ENCODE data around the gene ATG4D.
A peak's percentile ranks its signal among the peaks of the same experiment; 100 is the strongest.

The ATG4D gene

GRCh38 chr19:10517361-10517759 lies 26.3 kb upstream of the ATG4D start, which contains the start of gene S1PR5:
TSS of gene S1PR5 (minus strand) at chr19:10517447. CDS start at chr19:10515011, 2,436 bp downstream.
- Histone ChIP-seq H3K9ac (ENCODE audit: low read length) (peak within 1 kb of the TSS; percentile 83), H2BK120ac (ENCODE audit: low read depth, low read length) (no peak within 1 kb of the TSS), H4K5ac (ENCODE audit: low read length) (no peak within 1 kb of the TSS), H4K8ac (ENCODE audit: low read depth, low read length) (no peak within 1 kb of the TSS), H3K36me3 (ENCODE audit: control insufficient read depth, insufficient read depth, low read length) (no peaks in the 10 kb centered on the region), H3K18ac (ENCODE audit: low read length) (peak within 1 kb of the TSS; percentile 12), H3K4me3 (ENCODE audit: low read length) (peak within 1 kb of the TSS; percentile 73), H3K79me1 (ENCODE audit: low read length) (no peaks in the 10 kb centered on the region), H2BK15ac (replicated peaks; ENCODE audit: low read depth) (no peak within 1 kb of the TSS), H2AK5ac (ENCODE audit: low read length) (no peak within 1 kb of the TSS), H3K23ac (ENCODE audit: low read length) (no peak within 1 kb of the TSS), H3K4me1 (ENCODE audit: control insufficient read depth, low read depth, low read length) (peaks cover 3% of the 10 kb centered on the region), H3K27me3 (ENCODE audit: insufficient read depth, low read length, poor library complexity) (no peaks in the 10 kb centered on the region), H3K79me2 (ENCODE audit: control insufficient read depth, insufficient read depth, low read length) (no peaks in the 10 kb centered on the region), H2BK5ac (ENCODE audit: low read length) (no peak within 1 kb of the TSS), H3K27ac (ENCODE audit: low read depth, low read length) (no peak within 1 kb of the TSS), H3K4ac (ENCODE audit: low read depth, low read length) (no peak within 1 kb of the TSS), H3K4me2 (ENCODE audit: low read length) (peak within 1 kb of the TSS; percentile 45), H3K56ac (ENCODE audit: low read length) (peak within 1 kb of the TSS; percentile 93)
- no CpG with 5 or more reads among the region's 39 CpGs for WGBS (ENCODE audit: extremely low coverage, insufficient coverage, low lambda C conversion rate)
- DNase-seq = peak; percentile 58

- H3K18ac ChIP-seq (ENCODE audit: low read length) = peak overlapping the region; percentile 12
- WGBS (ENCODE audit: extremely low coverage, insufficient coverage, low lambda C conversion rate) = no CpG with 5 or more reads among the region's 27 CpGs
- H3K79me2 ChIP-seq (ENCODE audit: control insufficient read depth, insufficient read depth, low read length) = no peaks in the 10 kb centered on the region
- H3K23ac ChIP-seq (ENCODE audit: low read length) = no peak overlapping the region
- H2BK120ac ChIP-seq (ENCODE audit: low read depth, low read length) = no peak overlapping the region
- peak; percentile 71 for DNase-seq
- peak overlapping the region; percentile 73 for H3K4me3 ChIP-seq (ENCODE audit: low read length)
- no peak overlapping the region for H2AK5ac ChIP-seq (ENCODE audit: low read length)
- no peak overlapping the region for H2BK15ac ChIP-seq (replicated peaks; ENCODE audit: low read depth)
- no peak overlapping the region for H4K8ac ChIP-seq (ENCODE audit: low read depth, low read length)
- H2BK5ac ChIP-seq (ENCODE audit: low read length) = no peak overlapping the region
- peak overlapping the region; percentile 83 for H3K9ac ChIP-seq (ENCODE audit: low read length)
- peak overlapping the region; percentile 45 for H3K4me2 ChIP-seq (ENCODE audit: low read length)
- no peak overlapping the region for H4K5ac ChIP-seq (ENCODE audit: low read length)
- no peak overlapping the region for H3K4ac ChIP-seq (ENCODE audit: low read depth, low read length)
- peak overlapping the region; percentile 93 for H3K56ac ChIP-seq (ENCODE audit: low read length)
- H3K27ac ChIP-seq (ENCODE audit: low read depth, low read length) = no peak overlapping the region
- H3K79me1 ChIP-seq (ENCODE audit: low read length) = no peaks in the 10 kb centered on the region
- peaks cover 3% of the 10 kb centered on the region for H3K4me1 ChIP-seq (ENCODE audit: control insufficient read depth, low read depth, low read length)
- no peaks in the 10 kb centered on the region for H3K27me3 ChIP-seq (ENCODE audit: insufficient read depth, low read length, poor library complexity)
- no peaks in the 10 kb centered on the region for H3K36me3 ChIP-seq (ENCODE audit: control insufficient read depth, insufficient read depth, low read length)
Measured at GRCh38 chr19:10517760-10518443, 25.8 kb upstream of the ATG4D start.

GRCh38 chr19:10518444-10519361 lies 25.0 kb upstream of the ATG4D start:
- H3K4me2 ChIP-seq (ENCODE audit: low read length) = peak overlapping the region; percentile 45
- WGBS (ENCODE audit: extremely low coverage, insufficient coverage, low lambda C conversion rate) = no CpG with 5 or more reads among the region's 33 CpGs
- H3K4ac ChIP-seq (ENCODE audit: low read depth, low read length) = no peak overlapping the region
- no peak overlapping the region for H2BK5ac ChIP-seq (ENCODE audit: low read length)
- no peaks in the 10 kb centered on the region for H3K27me3 ChIP-seq (ENCODE audit: insufficient read depth, low read length, poor library complexity)
- no peak overlapping the region for H3K27ac ChIP-seq (ENCODE audit: low read depth, low read length)
- H3K4me1 ChIP-seq (ENCODE audit: control insufficient read depth, low read depth, low read length) = peaks cover 3% of the 10 kb centered on the region
- no peak overlapping the region for H3K23ac ChIP-seq (ENCODE audit: low read length)
- H3K56ac ChIP-seq (ENCODE audit: low read length) = peak overlapping the region; percentile 79
- H3K79me1 ChIP-seq (ENCODE audit: low read length) = no peaks in the 10 kb centered on the region
- no peak overlapping the region for H4K8ac ChIP-seq (ENCODE audit: low read depth, low read length)
- no peak overlapping the region for H2BK120ac ChIP-seq (ENCODE audit: low read depth, low read length)
- H3K36me3 ChIP-seq (ENCODE audit: control insufficient read depth, insufficient read depth, low read length) = no peaks in the 10 kb centered on the region
- H3K79me2 ChIP-seq (ENCODE audit: control insufficient read depth, insufficient read depth, low read length) = no peaks in the 10 kb centered on the region
- no peak overlapping the region for H3K18ac ChIP-seq (ENCODE audit: low read length)
- no peak overlapping the region for H2BK15ac ChIP-seq (replicated peaks; ENCODE audit: low read depth)
- DNase-seq = no peak
- no peak overlapping the region for H2AK5ac ChIP-seq (ENCODE audit: low read length)
- no peak overlapping the region for H4K5ac ChIP-seq (ENCODE audit: low read length)
- peak overlapping the region; percentile 83 for H3K9ac ChIP-seq (ENCODE audit: low read length)
- H3K4me3 ChIP-seq (ENCODE audit: low read length) = no peak overlapping the region

- H3K79me1 ChIP-seq (ENCODE audit: low read length) = no peaks in the 10 kb centered on the region
- H4K8ac ChIP-seq (ENCODE audit: low read depth, low read length) = no peak overlapping the region
- no peak overlapping the region for H3K4me3 ChIP-seq (ENCODE audit: low read length)
- H3K36me3 ChIP-seq (ENCODE audit: control insufficient read depth, insufficient read depth, low read length) = no peaks in the 10 kb centered on the region
- H2BK15ac ChIP-seq (replicated peaks; ENCODE audit: low read depth) = no peak overlapping the region
- no peak overlapping the region for H2BK5ac ChIP-seq (ENCODE audit: low read length)
- no peak overlapping the region for H3K56ac ChIP-seq (ENCODE audit: low read length)
- no peak overlapping the region for H3K18ac ChIP-seq (ENCODE audit: low read length)
- H3K27me3 ChIP-seq (ENCODE audit: insufficient read depth, low read length, poor library complexity) = no peaks in the 10 kb centered on the region
- no peak overlapping the region for H2BK120ac ChIP-seq (ENCODE audit: low read depth, low read length)
- no peaks in the 10 kb centered on the region for H3K79me2 ChIP-seq (ENCODE audit: control insufficient read depth, insufficient read depth, low read length)
- H2AK5ac ChIP-seq (ENCODE audit: low read length) = no peak overlapping the region
- no peak overlapping the region for H3K9ac ChIP-seq (ENCODE audit: low read length)
- no CpG with 5 or more reads among the region's 7 CpGs for WGBS (ENCODE audit: extremely low coverage, insufficient coverage, low lambda C conversion rate)
- no peak overlapping the region for H4K5ac ChIP-seq (ENCODE audit: low read length)
- no peak overlapping the region for H3K23ac ChIP-seq (ENCODE audit: low read length)
- no peak overlapping the region for H3K4ac ChIP-seq (ENCODE audit: low read depth, low read length)
- H3K27ac ChIP-seq (ENCODE audit: low read depth, low read length) = no peak overlapping the region
- no peak for DNase-seq
- peaks cover 3% of the 10 kb centered on the region for H3K4me1 ChIP-seq (ENCODE audit: control insufficient read depth, low read depth, low read length)
- H3K4me2 ChIP-seq (ENCODE audit: low read length) = no peak overlapping the region
Measured at GRCh38 chr19:10519421-10519820, 24.3 kb upstream of the ATG4D start.

GRCh38 chr19:10520652-10521318 lies 22.9 kb upstream of the ATG4D start:
- Histone ChIP-seq H3K36me3 (ENCODE audit: control insufficient read depth, insufficient read depth, low read length) (no peaks in the 10 kb centered on the region), H3K4ac (ENCODE audit: low read depth, low read length) (no peak overlapping the region), H2BK5ac (ENCODE audit: low read length) (no peak overlapping the region), H3K79me1 (ENCODE audit: low read length) (no peaks in the 10 kb centered on the region), H3K23ac (ENCODE audit: low read length) (no peak overlapping the region), H3K27ac (ENCODE audit: low read depth, low read length) (no peak overlapping the region), H3K4me2 (ENCODE audit: low read length) (no peak overlapping the region), H3K79me2 (ENCODE audit: control insufficient read depth, insufficient read depth, low read length) (no peaks in the 10 kb centered on the region), H2BK120ac (ENCODE audit: low read depth, low read length) (no peak overlapping the region), H3K4me1 (ENCODE audit: control insufficient read depth, low read depth, low read length) (peaks cover 3% of the 10 kb centered on the region), H3K9ac (ENCODE audit: low read length) (no peak overlapping the region), H3K4me3 (ENCODE audit: low read length) (no peak overlapping the region), H4K5ac (ENCODE audit: low read length) (no peak overlapping the region), H3K27me3 (ENCODE audit: insufficient read depth, low read length, poor library complexity) (no peaks in the 10 kb centered on the region), H3K18ac (ENCODE audit: low read length) (no peak overlapping the region), H2AK5ac (ENCODE audit: low read length) (no peak overlapping the region), H4K8ac (ENCODE audit: low read depth, low read length) (no peak overlapping the region), H2BK15ac (replicated peaks; ENCODE audit: low read depth) (no peak overlapping the region), H3K56ac (ENCODE audit: low read length) (no peak overlapping the region)
- no peak for DNase-seq
- no CpG with 5 or more reads among the region's 15 CpGs for WGBS (ENCODE audit: extremely low coverage, insufficient coverage, low lambda C conversion rate)
